GM21576 (cell line): Measurements from ENCODE around the gene CGNL1.

Source experiments
- ATAC-seq: cut with Tn5 transposase; IDR thresholded peaks from one replicate; pipeline ENCODE4 v1.9.1; 2021; ENCODE audit warnings: mild to moderate bottlenecking, moderate library complexity; ENCODE audit not compliant: unreplicated experiment

The CGNL1 gene

GRCh38 chr15:57375827-57376695, at the start of gene CGNL1:
TSS of gene CGNL1 (plus strand) at chr15:57376505. CDS start at chr15:57438000, 61,495 bp downstream.
- no peak for ATAC-seq

- no peak for ATAC-seq
Observed at GRCh38 chr15:57327985-57328471, 48.3 kb upstream of the CGNL1 start.

- no peak for ATAC-seq
Observed at GRCh38 chr15:57328479-57328878, 47.8 kb upstream of the CGNL1 start.

- no peak for ATAC-seq
Observed at GRCh38 chr15:57328897-57329296, 47.4 kb upstream of the CGNL1 start.

GRCh38 chr15:57329582-57330367, 46.5 kb upstream of the CGNL1 start:
- ATAC-seq, result no peak

- no peak for ATAC-seq
Observed at GRCh38 chr15:57330619-57331340, 45.5 kb upstream of the CGNL1 start.

- no peak for ATAC-seq
Observed at GRCh38 chr15:57332326-57332725, 44.0 kb upstream of the CGNL1 start.

- ATAC-seq, result no peak
Observed at GRCh38 chr15:57333487-57333886, 42.8 kb upstream of the CGNL1 start.

- no peak for ATAC-seq
Observed at GRCh38 chr15:57334257-57334656, 42.0 kb upstream of the CGNL1 start.

GRCh38 chr15:57335293-57335715, 41.0 kb upstream of the CGNL1 start:
- ATAC-seq, result no peak

- no peak for ATAC-seq
Observed at GRCh38 chr15:57335719-57336118, 40.6 kb upstream of the CGNL1 start.

GRCh38 chr15:57337868-57338411, 38.4 kb upstream of the CGNL1 start:
- no peak for ATAC-seq

- no peak for ATAC-seq
Observed at GRCh38 chr15:57339321-57339720, 37.0 kb upstream of the CGNL1 start.

GRCh38 chr15:57340682-57341259, 35.5 kb upstream of the CGNL1 start:
- no peak for ATAC-seq

- no peak for ATAC-seq
Observed at GRCh38 chr15:57343048-57343447, 33.3 kb upstream of the CGNL1 start.

- no peak for ATAC-seq
Observed at GRCh38 chr15:57343498-57343897, 32.8 kb upstream of the CGNL1 start.

- ATAC-seq, result no peak
Observed at GRCh38 chr15:57344282-57344681, 32.0 kb upstream of the CGNL1 start.

GRCh38 chr15:57345584-57345983, 30.7 kb upstream of the CGNL1 start:
- no peak for ATAC-seq

- ATAC-seq, result no peak
Observed at GRCh38 chr15:57348081-57348480, 28.2 kb upstream of the CGNL1 start.

- no peak for ATAC-seq
Observed at GRCh38 chr15:57352535-57353316, 23.6 kb upstream of the CGNL1 start.
